ENCODE results near the gene FSIP2. TPM values are rescaled to one million over a fixed set of nuclear protein-coding genes. Genes with fewer than 3 reads are reported as not detected.

FSIP2 gene
- total and polyA plus RNA-seq, 8 donors = 0.19 to 32.5 (median 5.1) TPM

DNA sequence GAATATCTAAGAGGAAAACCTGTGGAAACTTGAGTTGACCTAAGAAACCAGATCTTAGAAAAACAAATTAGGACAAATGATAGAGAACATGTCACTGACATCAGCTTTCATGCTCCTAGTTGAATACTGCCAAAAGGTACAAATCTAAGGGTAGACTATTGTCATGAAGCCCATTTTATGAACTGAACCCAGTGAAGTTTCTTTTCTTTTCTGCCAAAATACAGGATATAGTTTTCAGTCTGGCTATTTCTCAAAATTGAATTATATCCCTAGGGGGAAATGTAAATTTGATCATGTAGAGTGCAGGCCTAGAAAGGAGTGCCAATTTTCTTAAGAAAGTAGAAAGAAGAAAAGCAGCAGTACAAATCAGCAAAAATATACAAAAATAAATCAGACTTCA is 46.6 kb downstream of the FSIP2 start:
- H3K4me3 ChIP-seq = no peak overlapping the region
- no peak for DNase-seq
- TF ChIP-seq POLR2A (IDR thresholded peaks at IDR 0.05) (no peak), EP300 (IDR thresholded peaks at IDR 0.05) (no peak), POLR2AphosphoS5 (IDR thresholded peaks at IDR 0.05) (no peak)
- TF ChIP-seq, protein P1, sequence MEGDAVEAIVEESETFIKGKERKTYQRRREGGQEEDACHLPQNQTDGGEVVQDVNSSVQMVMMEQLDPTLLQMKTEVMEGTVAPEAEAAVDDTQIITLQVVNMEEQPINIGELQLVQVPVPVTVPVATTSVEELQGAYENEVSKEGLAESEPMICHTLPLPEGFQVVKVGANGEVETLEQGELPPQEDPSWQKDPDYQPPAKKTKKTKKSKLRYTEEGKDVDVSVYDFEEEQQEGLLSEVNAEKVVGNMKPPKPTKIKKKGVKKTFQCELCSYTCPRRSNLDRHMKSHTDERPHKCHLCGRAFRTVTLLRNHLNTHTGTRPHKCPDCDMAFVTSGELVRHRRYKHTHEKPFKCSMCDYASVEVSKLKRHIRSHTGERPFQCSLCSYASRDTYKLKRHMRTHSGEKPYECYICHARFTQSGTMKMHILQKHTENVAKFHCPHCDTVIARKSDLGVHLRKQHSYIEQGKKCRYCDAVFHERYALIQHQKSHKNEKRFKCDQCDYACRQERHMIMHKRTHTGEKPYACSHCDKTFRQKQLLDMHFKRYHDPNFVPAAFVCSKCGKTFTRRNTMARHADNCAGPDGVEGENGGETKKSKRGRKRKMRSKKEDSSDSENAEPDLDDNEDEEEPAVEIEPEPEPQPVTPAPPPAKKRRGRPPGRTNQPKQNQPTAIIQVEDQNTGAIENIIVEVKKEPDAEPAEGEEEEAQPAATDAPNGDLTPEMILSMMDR (IDR thresholded peaks at IDR 0.05) = no peak
- peaks cover 0 to 10% (median 3%) of the 10 kb centered on the region in 4 donors for H3K36me3 ChIP-seq
- H3K27me3 ChIP-seq = no peaks in the 10 kb centered on the region
- H3K27ac ChIP-seq = no peak overlapping the region
- H3K4me1 ChIP-seq = no peaks in the 10 kb centered on the region
- intact Hi-C loops (cut with DNase I; ENCODE audit: low total_unique reads) = no loop called here
- no peaks in the 10 kb centered on the region for H3K9me3 ChIP-seq

DNA sequence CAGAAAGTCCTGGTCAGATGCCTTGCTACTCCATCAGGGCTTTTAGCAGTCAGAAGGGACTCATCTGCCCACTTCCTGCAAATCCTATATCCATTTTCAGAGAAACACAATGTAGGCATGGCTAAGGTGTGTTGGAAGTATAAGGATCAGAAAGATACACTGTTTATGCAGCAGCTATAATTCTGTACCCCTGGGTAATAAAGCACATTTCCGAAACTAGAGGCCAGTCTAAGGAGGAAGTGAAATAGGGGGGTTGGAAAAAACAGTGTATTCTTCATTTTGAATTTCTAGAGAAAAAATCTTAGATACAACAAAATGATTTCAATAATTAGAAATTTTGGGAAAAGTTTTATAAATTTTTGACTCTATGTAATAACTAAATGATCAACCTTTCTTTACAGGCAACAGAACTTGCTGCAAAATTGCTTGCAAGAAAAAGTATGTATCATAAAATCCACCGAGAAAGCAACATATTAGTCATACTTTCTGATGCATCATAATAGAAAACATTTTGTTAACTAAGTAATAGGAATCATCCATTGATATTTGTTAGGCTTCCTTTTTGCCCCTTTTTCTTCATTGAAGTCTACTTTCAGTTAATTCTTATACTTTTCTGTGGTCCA is 47.4 kb downstream of the FSIP2 start:
- WGBS, 5 donors = 78 to 91% (median 86%) methylated on average over 2 of the region's 2 CpGs

GRCh38 chr2:185787227-185788145 is 48.9 kb downstream of the FSIP2 start:
- H3K27ac ChIP-seq = no peak overlapping the region
- peaks cover 0 to 10% (median 3%) of the 10 kb centered on the region in 4 donors for H3K36me3 ChIP-seq
- DNase-seq = no peak
- no peak overlapping the region for H3K4me3 ChIP-seq
- no peaks in the 10 kb centered on the region for H3K4me1 ChIP-seq
- no peaks in the 10 kb centered on the region for H3K27me3 ChIP-seq
- no peaks in the 10 kb centered on the region for H3K9me3 ChIP-seq
- TF ChIP-seq POLR2AphosphoS5 (IDR thresholded peaks at IDR 0.05) (no peak), POLR2A (IDR thresholded peaks at IDR 0.05) (no peak), EP300 (IDR thresholded peaks at IDR 0.05) (no peak)
- TF ChIP-seq, protein P1 (IDR thresholded peaks at IDR 0.05) = no peak
- intact Hi-C loops (cut with DNase I; ENCODE audit: low total_unique reads) = no loop called here
- WGBS, 5 donors = 92 to 96% (median 93%) methylated on average over 2 of the region's 2 CpGs

More for the DNA sequence above, 47.4 kb downstream of the FSIP2 start:
- no peak overlapping the region for H3K27ac ChIP-seq
- DNase-seq = no peak
- intact Hi-C loops (cut with DNase I; ENCODE audit: low total_unique reads) = no loop called here
- H3K4me1 ChIP-seq = no peaks in the 10 kb centered on the region
- H3K27me3 ChIP-seq = no peaks in the 10 kb centered on the region
- peaks cover 0 to 10% (median 3%) of the 10 kb centered on the region in 4 donors for H3K36me3 ChIP-seq
- H3K9me3 ChIP-seq = no peaks in the 10 kb centered on the region
- TF ChIP-seq EP300 (IDR thresholded peaks at IDR 0.05) (no peak), POLR2A (IDR thresholded peaks at IDR 0.05) (no peak), POLR2AphosphoS5 (IDR thresholded peaks at IDR 0.05) (no peak)
- TF ChIP-seq, protein P1 (IDR thresholded peaks at IDR 0.05) = no peak
- no peak overlapping the region for H3K4me3 ChIP-seq

DNA sequence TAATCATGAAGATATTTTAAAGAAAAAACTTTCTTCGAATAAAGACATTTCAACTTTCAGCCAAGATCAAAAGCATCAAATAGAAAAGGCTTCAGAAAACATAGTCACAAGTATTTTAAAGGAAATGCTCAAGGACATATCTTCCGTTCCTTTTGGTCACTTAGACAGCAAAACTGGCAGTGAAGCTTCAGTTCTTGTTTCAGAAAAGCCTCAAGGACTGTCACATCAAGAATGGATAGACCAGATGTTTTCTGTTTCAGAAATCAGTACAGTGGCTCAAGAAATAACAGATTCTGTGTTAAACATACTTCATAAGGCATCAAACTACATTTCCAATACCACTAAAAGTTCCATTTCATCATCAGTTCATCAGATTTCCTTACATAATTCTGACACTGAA is 51.8 kb downstream of the FSIP2 start:
- intact Hi-C loops (cut with DNase I; ENCODE audit: low total_unique reads) = no loop called here
- TF ChIP-seq POLR2AphosphoS5 (IDR thresholded peaks at IDR 0.05) = no peak
- no peak for TF ChIP-seq EP300 (IDR thresholded peaks at IDR 0.05)
- TF ChIP-seq, protein P1 (IDR thresholded peaks at IDR 0.05) = no peak
- TF ChIP-seq POLR2A (IDR thresholded peaks at IDR 0.05) = no peak
- Histone ChIP-seq H3K36me3 (peaks cover 0 to 10% (median 3%) of the 10 kb centered on the region in 4 donors), H3K4me3 (no peak overlapping the region), H3K27me3 (no peaks in the 10 kb centered on the region), H3K4me1 (no peaks in the 10 kb centered on the region), H3K27ac (no peak overlapping the region), H3K9me3 (no peaks in the 10 kb centered on the region)
- 85 to 92% (median 90%) methylated on average over 2 of the region's 2 CpGs for WGBS, 5 donors
- DNase-seq = no peak

All from stomach (tissue), 9 donors.